ENCODE measurements around the gene VARS2.

VARS2 gene

GRCh38 chr6:30887901-30888815 is 25.9 kb upstream of the VARS2 start:
- in situ Hi-C loops (cut with HindIII; ENCODE audit: low pct_unique_long_range_greater_than_20kb, low sequenced_read_pairs) = no loop called here
- no peak for DNase-seq (ENCODE audit: low read depth in 1 of 2, low spot score in 1 of 2)
- TF ChIP-seq JUND (IDR thresholded peaks at IDR 0.05; ENCODE audit: low read depth) = no peak

- DNase-seq (ENCODE audit: low read depth in 1 of 2, low spot score in 1 of 2) = no peak
- in situ Hi-C loops (cut with HindIII; ENCODE audit: low pct_unique_long_range_greater_than_20kb, low sequenced_read_pairs) = no loop called here
- TF ChIP-seq JUND (IDR thresholded peaks at IDR 0.05; ENCODE audit: low read depth) = no peak
Measured at GRCh38 chr6:30888816-30889495, 25.1 kb upstream of the VARS2 start.

- no peak for TF ChIP-seq JUND (IDR thresholded peaks at IDR 0.05; ENCODE audit: low read depth)
- in situ Hi-C loops (cut with HindIII; ENCODE audit: low pct_unique_long_range_greater_than_20kb, low sequenced_read_pairs) = no loop called here
- no peak for DNase-seq (ENCODE audit: low read depth in 1 of 2, low spot score in 1 of 2)
Measured at GRCh38 chr6:30889496-30889885, 24.5 kb upstream of the VARS2 start.

- no peak for DNase-seq (ENCODE audit: low read depth in 1 of 2, low spot score in 1 of 2)
- in situ Hi-C loops (cut with HindIII; ENCODE audit: low pct_unique_long_range_greater_than_20kb, low sequenced_read_pairs) = no loop called here
- no peak for TF ChIP-seq JUND (IDR thresholded peaks at IDR 0.05; ENCODE audit: low read depth)
Measured at GRCh38 chr6:30889921-30890645, 24.0 kb upstream of the VARS2 start.

GRCh38 chr6:30890646-30891449 is 23.2 kb upstream of the VARS2 start:
- in situ Hi-C loops (cut with HindIII; ENCODE audit: low pct_unique_long_range_greater_than_20kb, low sequenced_read_pairs) = no loop called here

GRCh38 chr6:30891450-30891723 is 22.7 kb upstream of the VARS2 start:
- DNase-seq (ENCODE audit: low read depth in 1 of 2, low spot score in 1 of 2) = no peak
- no peak for TF ChIP-seq JUND (IDR thresholded peaks at IDR 0.05; ENCODE audit: low read depth)
- in situ Hi-C loops (cut with HindIII; ENCODE audit: low pct_unique_long_range_greater_than_20kb, low sequenced_read_pairs) = no loop called here

More at GRCh38 chr6:30890646-30891449, 23.2 kb upstream of the VARS2 start:
- TF ChIP-seq JUND (IDR thresholded peaks at IDR 0.05; ENCODE audit: low read depth) = no peak
- DNase-seq (ENCODE audit: low read depth in 1 of 2, low spot score in 1 of 2) = no peak

GRCh38 chr6:30891816-30892538 is 22.1 kb upstream of the VARS2 start:
- no peak for DNase-seq (ENCODE audit: low read depth in 1 of 2, low spot score in 1 of 2)
- in situ Hi-C loops (cut with HindIII; ENCODE audit: low pct_unique_long_range_greater_than_20kb, low sequenced_read_pairs) = no loop called here
- TF ChIP-seq JUND (IDR thresholded peaks at IDR 0.05; ENCODE audit: low read depth) = no peak

GRCh38 chr6:30893001-30893591 is 20.9 kb upstream of the VARS2 start:
- DNase-seq (ENCODE audit: low read depth in 1 of 2, low spot score in 1 of 2) = no peak
- in situ Hi-C loops (cut with HindIII; ENCODE audit: low pct_unique_long_range_greater_than_20kb, low sequenced_read_pairs) = no loop called here
- no peak for TF ChIP-seq JUND (IDR thresholded peaks at IDR 0.05; ENCODE audit: low read depth)

- DNase-seq (ENCODE audit: low read depth in 1 of 2, low spot score in 1 of 2) = no peak
- in situ Hi-C loops (cut with HindIII; ENCODE audit: low pct_unique_long_range_greater_than_20kb, low sequenced_read_pairs) = no loop called here
- TF ChIP-seq JUND (IDR thresholded peaks at IDR 0.05; ENCODE audit: low read depth) = no peak
Measured at GRCh38 chr6:30893666-30894065, 20.4 kb upstream of the VARS2 start.

GRCh38 chr6:30894381-30894780 is 19.7 kb upstream of the VARS2 start:
- TF ChIP-seq JUND (IDR thresholded peaks at IDR 0.05; ENCODE audit: low read depth) = no peak
- DNase-seq (ENCODE audit: low read depth in 1 of 2, low spot score in 1 of 2) = no peak
- in situ Hi-C loops (cut with HindIII; ENCODE audit: low pct_unique_long_range_greater_than_20kb, low sequenced_read_pairs) = no loop called here

GRCh38 chr6:30894935-30895334 is 19.1 kb upstream of the VARS2 start:
- no peak for TF ChIP-seq JUND (IDR thresholded peaks at IDR 0.05; ENCODE audit: low read depth)
- no peak for DNase-seq (ENCODE audit: low read depth in 1 of 2, low spot score in 1 of 2)
- in situ Hi-C loops (cut with HindIII; ENCODE audit: low pct_unique_long_range_greater_than_20kb, low sequenced_read_pairs) = no loop called here

Measured in T47D (cell line).